IMR-90 (cell line): ENCODE measurements around the gene EPHA6. TPM values are rescaled to one million over a fixed set of nuclear protein-coding genes. Genes with fewer than 3 reads are reported as not detected.

Source experiments
- ATAC-seq: fragments of 200-7000 bp; cut with Tn5 transposase; 2 replicates; pipeline ENCODE4 v1.9.1; 2020; ENCODE audit warnings: low read depth, mild to moderate bottlenecking, moderate library complexity
- BruUV-seq: library from RNA; stranded (reverse); fragments of 400-500 nt; replicated peaks from 2 replicates; lab custom pipeline; 2021; lab: Mats Ljungman, UMichigan
- CTCF ChIA-PET: fragments of 300-600 bp; formaldehyde crosslinking; extraction: SDS; loops from one replicate; lab custom pipeline; 2021; ENCODE audit warnings: antibody characterized with exemption; lab: Yijun Ruan, JAX
- POLR2A ChIA-PET: fragments of 300-600 bp; sonication (Branson Sonifier 250); formaldehyde crosslinking; loops from one replicate; lab custom pipeline; 2022; ENCODE audit warnings: antibody characterized with exemption; ENCODE audit not compliant: unreplicated experiment; lab: Charles Lee
- DNase-seq: peaks from one replicate; pipeline ENCODE4 v3.0.0; 2013
- H2AFZ ChIP-seq: replicated peaks from 2 replicates; pipeline ENCODE3; 2013; ENCODE audit warnings: low read length, mild to moderate bottlenecking; ENCODE audit not compliant: poor library complexity
- H2AK5ac ChIP-seq: 2 replicates; pipeline ENCODE4 v1.6.1; 2013; ENCODE audit warnings: low read depth, low read length, inconsistent platforms
- H2AK9ac ChIP-seq: replicated peaks from 2 replicates; pipeline ENCODE3; 2013; ENCODE audit warnings: mild to moderate bottlenecking, low read depth, low read length, moderate library complexity; ENCODE audit not compliant: poor library complexity
- H2BK120ac ChIP-seq: 2 replicates; pipeline ENCODE4 v1.6.1; 2013; ENCODE audit warnings: low read depth, low read length, inconsistent platforms
- H2BK15ac ChIP-seq: 3 replicates; pipeline ENCODE4 v1.6.1; 2013; ENCODE audit warnings: low read depth, low read length, inconsistent platforms
- H2BK20ac ChIP-seq: 2 replicates; pipeline ENCODE4 v1.6.1; 2013; ENCODE audit warnings: low read depth, mild to moderate bottlenecking, inconsistent platforms, low read length, moderate library complexity
- H2BK5ac ChIP-seq: 2 replicates; pipeline ENCODE4 v1.6.1; 2013; ENCODE audit warnings: mild to moderate bottlenecking, low read depth, low read length, inconsistent platforms; ENCODE audit not compliant: poor library complexity, severe bottlenecking
- H3K14ac ChIP-seq: replicated peaks from 2 replicates; pipeline ENCODE4 v1.6.1; 2013; ENCODE audit warnings: low read depth, low read length, inconsistent platforms
- H3K18ac ChIP-seq: 2 replicates; pipeline ENCODE4 v1.6.1; 2013; ENCODE audit warnings: low read depth, low read length, control low read depth
- H3K23ac ChIP-seq: 2 replicates; pipeline ENCODE4 v1.6.1; 2013; ENCODE audit warnings: low read depth, low read length, inconsistent platforms
- H3K27ac ChIP-seq: 2 replicates; pipeline ENCODE4 v1.5.1; 2013; ENCODE audit warnings: mild to moderate bottlenecking, control low read depth, low read length; ENCODE audit not compliant: insufficient read depth
- H3K27me3 ChIP-seq: 2 replicates; pipeline ENCODE4 v1.6.1; 2013; ENCODE audit warnings: low read length; ENCODE audit not compliant: control insufficient read depth, insufficient read depth
- H3K36me3 ChIP-seq: 2 replicates; pipeline ENCODE4 v1.6.1; 2013; ENCODE audit warnings: low read length, mixed read lengths; ENCODE audit not compliant: control insufficient read depth, insufficient read depth
- H3K4ac ChIP-seq: 2 replicates; pipeline ENCODE4 v1.6.1; 2013; ENCODE audit warnings: low read depth, low read length, inconsistent platforms
- H3K4me1 ChIP-seq: 2 replicates; pipeline ENCODE4 v1.6.1; 2013; ENCODE audit warnings: low read length, mixed read lengths; ENCODE audit not compliant: control insufficient read depth, insufficient read depth
- H3K4me2 ChIP-seq: 2 replicates; pipeline ENCODE4 v1.6.1; 2013; ENCODE audit warnings: low read depth, mild to moderate bottlenecking, control low read depth, low read length, moderate library complexity
- H3K4me3 ChIP-seq: 2 replicates; pipeline ENCODE4 v1.5.1; 2013; ENCODE audit warnings: low read depth, mild to moderate bottlenecking, control low read depth, low read length, moderate library complexity; ENCODE audit not compliant: insufficient read depth
- H3K56ac ChIP-seq: 2 replicates; pipeline ENCODE4 v1.6.1; 2013; ENCODE audit warnings: low read length, inconsistent platforms; ENCODE audit not compliant: insufficient read depth; ENCODE audit errors: extremely low read depth
- H3K79me1 ChIP-seq, 2 experiments: 2 replicates each; pipeline ENCODE4 v1.6.1; 2013; ENCODE audit warnings: low read length in 2 of 2, inconsistent platforms in 1 of 2, low read depth in 1 of 2
- H3K9ac ChIP-seq: 2 replicates; pipeline ENCODE4 v1.6.1; 2013; ENCODE audit warnings: low read depth, low read length, control low read depth
- H3K9me1 ChIP-seq: 2 replicates; pipeline ENCODE4 v1.6.1; 2013; ENCODE audit warnings: low read length, inconsistent platforms; ENCODE audit not compliant: insufficient read depth
- H3K9me3 ChIP-seq: 2 replicates; pipeline ENCODE4 v1.6.1; 2013; ENCODE audit warnings: low read length; ENCODE audit not compliant: control insufficient read depth, insufficient read depth
- H4K20me1 ChIP-seq: 2 replicates; pipeline ENCODE4 v1.6.1; 2013; ENCODE audit warnings: low read length, inconsistent platforms; ENCODE audit not compliant: insufficient read depth
- H4K5ac ChIP-seq: 2 replicates; pipeline ENCODE4 v1.6.1; 2013; ENCODE audit warnings: mild to moderate bottlenecking, low read depth, low read length, control low read depth
- H4K8ac ChIP-seq, 2 experiments: 2 replicates each; pipeline ENCODE4 v1.6.1; 2013; ENCODE audit warnings: low read depth in 2 of 2, low read length in 2 of 2, control low read depth in 1 of 2, inconsistent platforms in 1 of 2
- H4K91ac ChIP-seq: 2 replicates; pipeline ENCODE4 v1.6.1; 2013; ENCODE audit warnings: low read depth, low read length, inconsistent platforms; ENCODE audit not compliant: insufficient read depth
- BHLHE40 ChIP-seq: fragments of 150-350 bp; IDR thresholded peaks from 2 replicates; pipeline ENCODE4 v1.6.1; 2016; ENCODE audit warnings: mild to moderate bottlenecking, low read depth, low read length
- CHD1 ChIP-seq: IDR thresholded peaks from 2 replicates; pipeline ENCODE4 v1.6.1; 2012; ENCODE audit warnings: low read depth, low read length, improper control_type of control experiment
- MAFK ChIP-seq: IDR thresholded peaks from 2 replicates; pipeline ENCODE4 v1.6.1; 2012; ENCODE audit warnings: low read depth, low read length, improper control_type of control experiment
- MAZ ChIP-seq: IDR thresholded peaks from 2 replicates; pipeline ENCODE4 v1.6.1; 2012; ENCODE audit warnings: low read depth, mild to moderate bottlenecking, low read length, improper control_type of control experiment, moderate library complexity, borderline replicate concordance
- NFE2L2 ChIP-seq: fragments of 150-350 bp; IDR thresholded peaks from 2 replicates; pipeline ENCODE4 v1.6.1; 2016; ENCODE audit warnings: low read depth, mild to moderate bottlenecking, low read length
- POLR2A ChIP-seq: IDR thresholded peaks from 2 replicates; pipeline ENCODE4 v1.6.1; 2012; ENCODE audit warnings: mild to moderate bottlenecking, low read depth, low read length
- RAD21 ChIP-seq: IDR thresholded peaks from 2 replicates; pipeline ENCODE4 v1.6.1; 2012; ENCODE audit warnings: low read length, improper control_type of control experiment
- RCOR1 ChIP-seq: IDR thresholded peaks from 2 replicates; pipeline ENCODE4 v1.6.1; 2012; ENCODE audit warnings: mild to moderate bottlenecking, low read length, improper control_type of control experiment; ENCODE audit not compliant: insufficient replicate concordance
- RFX5 ChIP-seq: IDR thresholded peaks from 2 replicates; pipeline ENCODE4 v1.8.0; 2012; ENCODE audit warnings: low read depth, mild to moderate bottlenecking, low read length, moderate library complexity
- WGBS, 2 experiments: methylation state at CpG; one replicate each; pipeline versions ENCODE4 v1.1.5 to v1.1.7; 2013; ENCODE audit warnings: missing lambda C conversion rate in 2 of 2; ENCODE audit not compliant: insufficient read length in 1 of 2; ENCODE audit errors: extremely low coverage in 2 of 2; 5-methylcytosine and 5-hydroxymethylcytosine counted together
- dilution Hi-C: fragments of 300-500 bp; cut with HindIII; formaldehyde crosslinking; loops from one replicate; pipeline ENCODE4 v1.14.3; 2018; ENCODE audit warnings: low sequenced_read_pairs; ENCODE audit not compliant: unreplicated experiment
- in situ Hi-C: fragments of 300-500 bp; cut with MboI; formaldehyde crosslinking; loops from 3 replicates; pipeline ENCODE4 v1.14.3; 2019; ENCODE audit warnings: low sequenced_read_pairs, inconsistent platforms, mixed read lengths
- intact Hi-C: fragments of 100-400 bp; cut with micrococcal nuclease; formaldehyde crosslinking; loops from 2 replicates; pipeline ENCODE4 v1.10.0; 2022
- polyA plus RNA-seq, 3 experiments: library from polyadenylated mRNA; depleted of rRNA; stranded (reverse); fragments of >200 nt; gene quantifications; 2 replicates each; pipeline ENCODE4 v1.2.3, GENCODE V29; 2012; ENCODE audit warnings: low replicate concordance in 1 of 3
- total RNA-seq: library from RNA; depleted of rRNA; stranded (reverse); fragments of >200 nt; gene quantifications from 2 replicates; pipeline ENCODE4 v1.2.3, GENCODE V29; 2012
- TF ChIP-seq, protein P1 (sequence below): fragments of 150-350 bp; IDR thresholded peaks from 2 replicates; pipeline ENCODE4 v1.6.1; 2016; ENCODE audit warnings: low read depth, mild to moderate bottlenecking, low read length, moderate library complexity, borderline replicate concordance
- TF ChIP-seq, protein P2 (sequence below): fragments of 150-350 bp; IDR thresholded peaks from 2 replicates; pipeline ENCODE4 v1.6.1; 2017; ENCODE audit warnings: mild to moderate bottlenecking, antibody characterized with exemption, low read length, low read depth
- TF ChIP-seq, protein P3 (sequence below): conservative IDR thresholded peaks from 2 replicates; pipeline ENCODE4 v1.5.1; 2012; ENCODE audit warnings: mild to moderate bottlenecking, low read depth, low read length, improper control_type of control experiment

EPHA6 gene
- total and polyA plus RNA-seq, 2 of the 4 experiments (the other 2 are of a cell fraction) = not detected

DNA sequence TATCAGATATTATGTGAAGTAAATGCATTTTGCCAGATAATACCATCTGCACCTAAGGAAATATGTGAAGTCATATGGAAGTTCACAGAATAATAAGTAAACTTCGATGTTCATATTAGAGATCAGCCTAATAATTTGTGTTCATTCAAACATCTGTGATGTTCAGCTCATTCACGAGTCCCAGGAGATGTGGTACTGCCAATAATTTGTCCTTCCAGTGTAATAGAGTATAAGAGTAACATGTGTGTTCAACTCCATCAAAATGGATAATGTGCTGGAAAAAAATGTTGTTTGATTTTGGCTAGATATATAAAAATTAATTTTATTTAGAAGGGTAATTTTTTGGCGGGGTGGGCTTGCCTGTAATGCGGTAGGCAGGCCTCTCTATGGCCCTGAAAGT, 874.7 kb downstream of the EPHA6 start:
- no peak for ATAC-seq
- Histone ChIP-seq H3K56ac (no peak overlapping the region), H3K9me3 (no peaks in the 10 kb centered on the region), H3K27ac (no peak overlapping the region), H3K14ac (no peak overlapping the region), H4K20me1 (no peaks in the 10 kb centered on the region), H3K4ac (no peak overlapping the region), H4K5ac (no peak overlapping the region), H3K4me3 (no peak overlapping the region), H3K36me3 (no peaks in the 10 kb centered on the region), H3K18ac (no peak overlapping the region), H3K9ac (no peak overlapping the region), H2AK5ac (no peak overlapping the region), H3K4me1 (no peaks in the 10 kb centered on the region), H2AK9ac (no peak overlapping the region), H3K23ac (no peak overlapping the region), H3K4me2 (no peak overlapping the region), H3K9me1 (no peaks in the 10 kb centered on the region), H2BK15ac (no peak overlapping the region), H3K27me3 (no peaks in the 10 kb centered on the region), H4K91ac (no peak overlapping the region), H4K8ac (no peak overlapping the region), H2BK20ac (no peak overlapping the region), H2BK5ac (no peak overlapping the region), H2AFZ (no peak overlapping the region), H2BK120ac (no peak overlapping the region), H3K79me1 (no peaks in the 10 kb centered on the region)
- no peak for TF ChIP-seq RFX5
- no peak for TF ChIP-seq RAD21
- TF ChIP-seq, protein P1, sequence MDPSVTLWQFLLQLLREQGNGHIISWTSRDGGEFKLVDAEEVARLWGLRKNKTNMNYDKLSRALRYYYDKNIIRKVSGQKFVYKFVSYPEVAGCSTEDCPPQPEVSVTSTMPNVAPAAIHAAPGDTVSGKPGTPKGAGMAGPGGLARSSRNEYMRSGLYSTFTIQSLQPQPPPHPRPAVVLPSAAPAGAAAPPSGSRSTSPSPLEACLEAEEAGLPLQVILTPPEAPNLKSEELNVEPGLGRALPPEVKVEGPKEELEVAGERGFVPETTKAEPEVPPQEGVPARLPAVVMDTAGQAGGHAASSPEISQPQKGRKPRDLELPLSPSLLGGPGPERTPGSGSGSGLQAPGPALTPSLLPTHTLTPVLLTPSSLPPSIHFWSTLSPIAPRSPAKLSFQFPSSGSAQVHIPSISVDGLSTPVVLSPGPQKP = no peak
- TF ChIP-seq MAFK = no peak
- TF ChIP-seq MAZ = no peak
- TF ChIP-seq, protein P2, sequence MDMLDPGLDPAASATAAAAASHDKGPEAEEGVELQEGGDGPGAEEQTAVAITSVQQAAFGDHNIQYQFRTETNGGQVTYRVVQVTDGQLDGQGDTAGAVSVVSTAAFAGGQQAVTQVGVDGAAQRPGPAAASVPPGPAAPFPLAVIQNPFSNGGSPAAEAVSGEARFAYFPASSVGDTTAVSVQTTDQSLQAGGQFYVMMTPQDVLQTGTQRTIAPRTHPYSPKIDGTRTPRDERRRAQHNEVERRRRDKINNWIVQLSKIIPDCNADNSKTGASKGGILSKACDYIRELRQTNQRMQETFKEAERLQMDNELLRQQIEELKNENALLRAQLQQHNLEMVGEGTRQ = no peak
- TF ChIP-seq, protein P3, sequence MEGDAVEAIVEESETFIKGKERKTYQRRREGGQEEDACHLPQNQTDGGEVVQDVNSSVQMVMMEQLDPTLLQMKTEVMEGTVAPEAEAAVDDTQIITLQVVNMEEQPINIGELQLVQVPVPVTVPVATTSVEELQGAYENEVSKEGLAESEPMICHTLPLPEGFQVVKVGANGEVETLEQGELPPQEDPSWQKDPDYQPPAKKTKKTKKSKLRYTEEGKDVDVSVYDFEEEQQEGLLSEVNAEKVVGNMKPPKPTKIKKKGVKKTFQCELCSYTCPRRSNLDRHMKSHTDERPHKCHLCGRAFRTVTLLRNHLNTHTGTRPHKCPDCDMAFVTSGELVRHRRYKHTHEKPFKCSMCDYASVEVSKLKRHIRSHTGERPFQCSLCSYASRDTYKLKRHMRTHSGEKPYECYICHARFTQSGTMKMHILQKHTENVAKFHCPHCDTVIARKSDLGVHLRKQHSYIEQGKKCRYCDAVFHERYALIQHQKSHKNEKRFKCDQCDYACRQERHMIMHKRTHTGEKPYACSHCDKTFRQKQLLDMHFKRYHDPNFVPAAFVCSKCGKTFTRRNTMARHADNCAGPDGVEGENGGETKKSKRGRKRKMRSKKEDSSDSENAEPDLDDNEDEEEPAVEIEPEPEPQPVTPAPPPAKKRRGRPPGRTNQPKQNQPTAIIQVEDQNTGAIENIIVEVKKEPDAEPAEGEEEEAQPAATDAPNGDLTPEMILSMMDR = no peak
- no peak for TF ChIP-seq NFE2L2
- no peak for TF ChIP-seq CHD1
- TF ChIP-seq RCOR1 = no peak
- TF ChIP-seq BHLHE40 = no peak
- no peak for TF ChIP-seq POLR2A
- POLR2A ChIA-PET = no interaction called here
- intact Hi-C loops = no loop called here
- dilution Hi-C loops = no loop called here
- DNase-seq = no peak
- CTCF ChIA-PET = interaction anchor here (0.6 kb wide), 1 partner anchor 9 kb away, joined by 5 read pairs; no protein-coding TSS in a partner anchor
- 100% methylated on average over 1 of the region's 4 CpGs; no CpG with 5 or more reads in 1 of the 2 experiments for WGBS, 2 experiments
- no TSS peak for BruUV-seq
- in situ Hi-C loops = no loop called here
